Transverse colon (tissue), 3 donors: ENCODE data around the gene FOXR1.

Source experiments
- POLR2A ChIP-seq: fragments of 450-650 bp; IDR thresholded peaks from one replicate; pipeline ENCODE4 v1.6.1; 2016; ENCODE audit warnings: antibody characterized with exemption, mild to moderate bottlenecking, moderate library complexity
- POLR2AphosphoS5 ChIP-seq, 3 donors: sonication (generic); formaldehyde crosslinking; IDR thresholded peaks; one replicate each; pipeline ENCODE4 v1.6.1; 2016; ENCODE audit warnings: antibody characterized with exemption in 3 of 3

- no peak for TF ChIP-seq POLR2AphosphoS5 (IDR thresholded peaks at IDR 0.05)
- TF ChIP-seq POLR2A: no peak
Observed at GRCh38 chr11:118975771-118976709, 4.5 kb downstream of the FOXR1 start.
